Fibroblast of skin of left quadriceps (primary cell): Measurements from ENCODE around the gene SPNS3.

ENCODE experiments used
- DNase-seq, 2 experiments: peaks; one replicate each; pipeline ENCODE4 v3.0.0-alpha.2; 2013; ENCODE audit warnings: low read depth in 2 of 2

SPNS3 gene

DNA sequence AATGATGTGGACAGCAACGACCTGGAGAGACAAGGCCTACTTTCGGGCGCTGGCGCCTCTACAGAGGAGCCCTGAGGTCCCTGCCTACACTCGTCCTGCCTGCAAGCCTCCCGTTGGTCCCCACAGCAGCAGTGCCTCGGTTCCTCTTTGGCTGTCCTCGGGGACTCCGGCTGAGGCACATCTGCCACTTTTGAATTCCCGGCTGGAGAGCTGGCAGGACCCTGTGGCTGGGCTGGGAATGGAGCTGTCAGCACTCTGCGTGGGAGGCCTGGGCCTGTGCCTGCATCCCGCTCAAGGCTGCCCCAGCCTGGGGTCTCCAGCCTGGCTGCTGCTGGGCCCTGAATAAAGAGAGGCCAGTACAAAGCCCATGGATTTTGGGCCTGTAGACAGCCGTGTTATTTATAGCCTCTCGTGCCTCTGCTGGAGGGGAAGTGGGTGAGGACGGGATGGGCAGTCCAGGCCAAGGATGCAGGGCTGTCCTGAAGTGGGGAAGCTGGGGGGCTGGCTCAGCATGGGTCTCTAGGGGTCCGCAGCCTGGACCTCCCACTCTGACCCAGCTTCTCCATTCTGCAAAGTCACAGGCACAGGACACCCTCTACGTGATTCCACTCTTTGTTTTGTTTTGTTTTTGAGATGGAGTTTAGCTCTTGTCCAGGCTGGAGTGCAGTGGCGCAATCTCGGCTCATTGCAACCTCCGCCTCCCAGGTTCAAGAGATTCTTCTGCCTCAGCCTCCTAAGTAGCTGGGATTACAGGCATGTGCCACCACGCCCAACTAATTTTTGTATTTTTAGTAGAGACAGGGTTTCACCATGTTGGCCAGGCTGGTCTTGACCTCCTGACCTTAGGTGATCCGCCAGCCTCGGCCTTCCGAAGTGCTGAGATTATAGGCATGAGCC, 54.3 kb downstream of the SPNS3 start:
- DNase-seq: no peak

DNA sequence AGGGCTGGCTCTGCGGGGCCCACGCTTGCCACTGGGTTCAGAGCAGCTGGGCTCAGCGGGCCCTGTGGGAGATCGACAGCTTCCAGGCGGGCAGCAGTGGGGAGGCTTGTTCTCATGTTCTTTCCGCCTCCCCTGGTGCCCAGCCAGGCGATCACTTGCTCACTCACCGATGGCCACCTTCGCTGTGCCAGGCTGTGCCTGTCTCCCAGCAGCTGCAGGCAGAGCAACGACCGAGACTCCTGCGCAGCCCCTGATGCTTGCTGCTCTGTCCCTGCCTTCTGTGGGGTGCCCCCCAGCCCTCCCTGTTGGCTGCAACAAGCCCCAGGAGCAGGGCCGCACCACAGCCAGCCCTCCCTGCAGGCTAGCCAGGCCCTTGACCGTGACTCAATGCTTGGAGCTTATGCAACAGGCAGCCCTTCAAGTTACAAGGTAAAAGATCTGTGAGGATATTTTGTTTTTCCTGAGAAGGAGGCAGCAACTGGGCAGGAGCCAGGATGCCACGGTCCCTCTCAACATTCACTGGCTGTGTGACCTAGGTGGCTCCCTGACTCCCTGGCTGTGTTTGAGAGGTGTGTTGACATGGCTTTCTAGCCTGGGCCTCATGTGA, 55.4 kb downstream of the SPNS3 start:
- DNase-seq: no peak

DNA sequence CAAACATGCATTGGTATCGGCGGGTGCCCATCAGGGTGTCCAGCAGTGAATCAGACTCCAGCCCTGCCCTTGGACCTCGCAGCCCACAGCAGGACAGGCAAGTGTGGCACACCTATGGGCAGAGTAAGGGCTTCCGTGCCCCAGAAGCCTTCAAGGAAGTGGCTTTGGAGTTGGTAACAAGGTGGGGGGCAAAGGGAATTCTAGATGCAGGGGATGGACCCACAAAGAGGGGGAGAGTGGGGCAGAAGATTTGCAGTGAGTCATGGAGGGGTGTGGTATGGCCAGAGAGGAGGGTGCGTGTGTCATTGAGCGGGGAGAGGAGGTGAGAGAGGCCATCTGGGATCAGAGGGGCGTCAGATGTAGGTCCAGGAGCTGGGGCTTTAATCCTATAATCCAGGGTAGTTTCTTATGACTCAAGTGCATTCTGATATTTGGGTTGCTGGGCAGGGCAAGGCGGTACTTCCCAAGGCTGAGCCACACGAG, 56.4 kb downstream of the SPNS3 start:
- DNase-seq: no peak

DNA sequence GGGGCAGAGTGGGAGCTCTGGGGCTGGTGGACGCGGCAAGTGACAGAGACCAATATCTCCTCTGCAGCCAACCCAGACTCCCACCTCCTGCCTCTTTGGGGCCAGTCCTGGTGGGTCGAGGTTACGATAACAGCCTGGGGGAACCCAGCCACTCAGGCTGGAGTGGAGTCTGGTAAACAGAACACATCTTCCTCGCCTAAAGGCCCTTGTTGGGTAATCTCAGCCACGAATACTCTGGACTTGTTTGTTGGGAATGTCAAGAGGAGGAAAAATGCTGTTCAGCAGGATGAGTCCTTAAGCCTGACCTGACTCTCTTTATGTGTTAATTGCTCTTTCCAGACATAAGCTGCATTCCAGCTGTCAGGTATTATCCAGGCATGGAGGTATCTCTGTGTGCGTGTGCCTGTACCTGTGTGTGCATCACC, 56.9 kb downstream of the SPNS3 start:
- DNase-seq: no peak

DNA sequence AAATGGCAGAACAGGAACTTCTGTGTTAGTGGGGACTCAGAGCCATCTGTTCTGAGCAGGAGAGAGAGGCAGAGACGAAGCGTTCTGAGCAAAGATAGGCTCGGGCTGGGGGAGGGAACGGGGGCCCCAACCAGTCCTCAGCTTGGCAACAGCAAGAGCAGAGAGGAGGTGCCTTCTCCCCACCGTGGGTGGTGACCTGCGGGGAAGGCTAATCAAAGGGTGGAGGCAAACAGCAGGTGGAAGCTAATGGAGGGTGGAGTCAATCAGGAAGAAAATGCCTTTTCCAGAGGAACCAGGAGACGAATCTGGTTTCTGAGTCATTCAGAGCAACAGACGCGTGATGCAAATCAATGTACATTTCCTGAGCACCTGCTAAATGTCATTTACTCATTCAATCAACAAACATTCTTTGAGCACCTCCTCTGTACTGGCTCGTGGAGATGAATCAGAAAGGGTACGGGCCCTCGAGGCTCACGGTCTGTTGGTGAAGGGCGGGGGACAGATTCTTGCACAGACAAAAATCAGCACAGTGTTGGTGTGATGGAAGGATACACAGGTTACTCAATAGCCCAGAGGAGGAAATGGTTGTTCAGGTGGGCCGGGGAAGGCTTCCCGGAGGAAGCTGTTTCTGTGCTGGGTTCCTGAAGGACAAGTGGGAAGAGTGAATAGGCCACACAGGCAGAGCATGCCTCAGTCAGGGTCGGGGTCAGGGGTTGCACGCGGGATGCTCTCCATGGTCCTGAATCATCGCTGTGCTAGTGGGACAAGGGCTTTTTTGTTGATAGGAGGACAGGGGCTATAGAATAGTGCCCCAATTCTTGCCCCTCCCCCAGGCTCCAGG, 59.2 kb downstream of the SPNS3 start:
- no peak for DNase-seq

DNA sequence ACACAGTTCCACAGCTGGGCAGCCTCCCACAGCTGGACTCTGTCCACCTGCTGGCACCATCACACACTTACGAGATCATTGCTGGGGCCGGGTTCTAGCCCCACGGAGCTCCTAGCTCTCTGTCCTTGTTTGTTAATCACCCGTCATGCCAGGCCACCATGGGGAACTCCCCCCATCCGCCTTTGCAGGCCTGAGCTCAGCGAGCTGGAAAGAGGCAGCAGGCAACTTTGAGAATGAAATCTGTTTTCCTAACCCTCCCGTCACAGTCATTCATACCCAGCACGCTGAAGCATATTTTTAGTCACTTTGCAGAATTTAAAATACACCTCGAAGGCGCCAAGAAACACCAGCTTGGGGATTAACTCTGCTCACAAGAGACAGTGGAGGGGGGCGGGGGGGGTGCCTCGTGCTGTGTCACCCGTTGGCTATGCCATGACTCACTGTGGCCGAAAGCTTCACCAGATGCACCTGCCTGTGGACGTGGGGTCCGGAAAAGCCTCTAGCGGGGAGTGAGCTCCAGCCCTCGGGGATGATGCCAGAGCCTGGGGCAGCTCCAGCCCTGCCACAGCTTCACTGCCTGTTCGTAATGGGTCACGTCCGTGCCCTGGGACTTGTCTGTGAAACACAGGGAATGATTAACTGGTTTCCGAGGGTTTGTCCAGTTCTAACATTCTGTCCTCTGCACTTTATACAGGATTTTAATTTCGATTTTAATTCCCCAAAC, 63.5 kb downstream of the SPNS3 start:
- no peak for DNase-seq

DNA sequence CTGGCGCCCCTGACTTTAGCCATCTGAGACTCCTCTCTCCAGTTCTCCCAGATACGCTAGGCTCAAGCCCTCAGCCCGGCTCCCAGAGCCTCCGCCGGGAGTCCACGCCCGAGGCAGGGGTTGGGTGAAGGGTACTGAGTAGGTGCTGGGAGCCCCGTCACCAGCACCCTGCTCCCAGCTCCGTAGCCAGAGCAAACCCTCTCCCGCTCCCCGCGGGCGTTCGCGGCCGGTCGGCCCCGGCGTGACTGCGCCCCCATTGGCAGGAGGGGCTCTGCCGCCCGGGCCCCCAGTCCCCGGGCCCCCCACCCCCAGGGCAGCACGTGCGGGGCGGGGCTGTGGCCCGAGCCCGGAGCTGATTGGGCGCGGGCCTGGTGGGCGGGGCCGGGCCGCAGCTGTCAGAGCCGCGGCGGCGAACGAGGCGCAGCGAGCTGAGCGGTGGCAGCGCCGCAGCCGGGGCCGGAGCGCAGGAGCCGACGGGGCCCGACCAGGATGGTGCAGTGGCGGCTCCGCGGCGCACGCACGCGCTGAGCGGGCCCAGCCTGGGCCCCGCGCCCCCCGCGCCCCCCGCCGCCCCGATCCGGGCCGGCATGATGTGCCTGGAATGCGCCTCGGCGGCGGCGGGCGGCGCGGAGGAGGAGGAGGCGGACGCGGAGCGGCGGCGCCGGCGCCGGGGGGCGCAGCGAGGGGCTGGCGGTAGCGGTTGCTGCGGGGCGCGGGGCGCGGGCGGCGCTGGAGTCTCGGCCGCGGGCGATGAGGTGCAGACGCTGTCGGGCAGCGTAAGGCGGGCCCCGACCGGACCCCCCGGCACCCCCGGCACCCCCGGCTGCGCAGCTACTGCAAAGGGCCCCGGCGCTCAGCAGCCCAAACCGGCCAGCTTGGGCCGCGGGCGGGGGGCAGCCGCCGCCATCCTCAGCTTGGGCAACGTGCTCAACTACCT, 65.0 kb downstream of the SPNS3 start, which contains the start of gene SPNS2:
Gene SPNS2 (plus strand): TSS at position 421 of the 937 bp plus-strand sequence. CDS start 167 bp downstream, at position 588.
- DNase-seq: no peak

DNA sequence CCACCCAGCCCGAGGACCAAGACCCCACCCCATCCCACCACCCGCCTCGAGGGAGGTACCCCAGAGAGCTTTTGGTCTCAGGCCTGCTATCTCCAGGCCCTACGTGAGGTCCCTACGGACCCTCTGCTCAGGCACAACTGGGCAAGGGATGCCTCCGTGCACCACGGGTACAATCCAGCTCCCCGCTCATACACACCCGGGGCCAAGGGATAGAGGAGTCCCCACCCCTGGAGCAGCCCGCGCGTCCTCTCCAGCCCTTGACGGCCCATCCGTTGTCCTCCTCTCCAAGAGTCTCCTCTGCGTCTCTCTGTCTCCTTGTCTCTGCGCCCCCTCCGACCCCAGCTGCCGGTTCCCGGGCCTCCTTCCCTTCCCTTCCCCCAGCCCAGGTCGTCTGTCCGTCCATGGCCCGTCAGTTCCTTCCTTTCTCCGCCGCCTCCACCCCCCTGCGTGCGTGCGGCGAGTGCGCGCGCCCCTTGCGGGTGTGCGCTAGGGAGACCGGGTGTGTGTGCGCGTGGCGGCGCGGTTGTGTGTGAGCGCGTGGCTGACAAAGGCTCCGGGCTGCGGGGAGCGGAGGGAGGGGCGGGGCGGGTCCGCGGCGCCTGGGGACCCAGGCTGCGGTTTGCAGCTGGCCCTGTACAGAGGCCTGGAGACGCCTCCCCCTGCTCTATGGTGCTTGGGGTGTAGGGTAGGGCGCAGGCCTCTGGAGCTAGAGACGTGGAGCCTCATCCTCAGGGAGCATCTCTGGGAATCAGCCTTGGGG, 65.9 kb downstream of the SPNS3 start:
- no peak for DNase-seq

DNA sequence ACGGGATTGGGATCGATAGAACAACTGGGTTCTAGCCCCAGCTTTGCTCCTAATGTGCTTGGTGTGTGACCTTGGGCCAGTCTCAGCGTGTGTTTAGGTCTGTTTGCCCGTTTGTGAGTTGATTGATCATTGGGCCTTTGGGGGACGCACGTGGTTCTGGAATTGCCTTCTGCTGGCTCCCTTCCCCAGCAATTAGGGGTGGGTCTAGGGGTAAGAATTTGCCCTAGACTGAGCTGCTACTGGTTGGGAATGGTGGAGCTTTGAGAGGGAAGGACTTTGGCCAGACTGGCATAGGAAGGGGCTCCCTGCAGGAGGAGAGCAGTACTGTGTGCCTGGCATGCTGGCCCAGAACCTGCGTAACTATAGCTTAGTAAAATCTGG, 66.4 kb downstream of the SPNS3 start:
- DNase-seq: no peak

DNA sequence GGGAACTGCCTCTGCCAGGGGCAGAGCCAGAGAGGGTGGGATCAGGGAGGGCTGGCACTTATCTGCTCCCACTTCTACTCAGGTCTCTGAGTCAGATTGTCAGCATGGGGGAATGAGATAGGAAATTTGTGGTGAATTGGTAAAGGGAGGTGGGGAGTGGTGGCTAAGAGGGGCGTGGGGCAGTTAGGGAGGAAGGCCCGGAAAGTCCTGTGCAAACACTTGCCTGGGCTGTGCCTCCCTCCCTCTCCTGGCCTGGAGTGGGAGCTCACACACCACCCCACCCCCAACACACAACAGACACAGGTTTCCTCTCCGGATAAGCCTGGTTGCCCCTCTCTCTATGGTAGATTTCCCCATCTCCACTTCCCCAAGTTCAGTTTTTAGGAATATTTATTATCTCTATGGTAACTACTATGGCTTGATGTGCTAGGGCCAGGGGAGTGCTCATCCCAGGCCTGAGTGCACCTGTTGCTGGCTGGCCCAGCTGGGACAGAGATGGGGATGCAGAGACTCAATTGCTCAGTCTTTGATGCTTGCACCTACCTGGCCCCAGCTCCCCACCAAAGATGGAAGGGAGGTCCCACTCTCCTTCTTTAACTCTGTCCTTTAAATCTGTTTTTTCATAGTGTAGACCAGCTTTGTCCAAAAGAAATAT, 67.7 kb downstream of the SPNS3 start:
- no peak for DNase-seq

DNA sequence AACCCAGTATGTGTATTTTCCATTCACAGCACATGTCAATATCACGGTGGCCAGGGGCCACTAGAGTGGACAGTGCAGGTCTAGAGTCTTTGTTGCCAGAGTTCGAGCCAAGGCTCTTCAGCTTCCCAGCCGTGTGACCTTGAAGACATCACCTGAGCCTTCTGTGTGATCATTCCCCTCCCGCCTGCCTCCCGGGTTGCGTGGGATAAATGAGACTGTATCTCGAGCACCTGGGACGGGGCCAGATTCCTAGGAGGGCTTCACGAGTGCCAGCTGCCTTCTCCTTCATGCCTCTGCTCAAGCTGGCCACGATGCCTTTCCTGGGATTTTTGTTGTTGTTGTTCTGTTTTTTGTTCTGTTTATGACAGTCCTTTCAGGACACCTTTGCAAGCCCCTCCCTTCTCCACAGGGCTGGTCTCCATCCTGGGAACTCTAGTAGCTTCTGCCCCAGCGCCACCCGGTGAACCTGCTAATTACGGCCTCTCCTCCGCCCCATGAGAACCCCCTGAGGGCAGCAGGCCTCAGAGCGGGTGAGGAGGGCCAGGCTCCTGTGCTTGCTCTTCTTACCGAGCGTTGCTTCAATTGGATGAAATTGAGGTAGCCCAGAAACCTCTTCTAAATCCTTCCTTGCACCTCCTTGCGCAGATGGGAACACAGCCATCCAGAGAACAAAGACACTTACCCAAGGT, 68.9 kb downstream of the SPNS3 start:
- no peak for DNase-seq

DNA sequence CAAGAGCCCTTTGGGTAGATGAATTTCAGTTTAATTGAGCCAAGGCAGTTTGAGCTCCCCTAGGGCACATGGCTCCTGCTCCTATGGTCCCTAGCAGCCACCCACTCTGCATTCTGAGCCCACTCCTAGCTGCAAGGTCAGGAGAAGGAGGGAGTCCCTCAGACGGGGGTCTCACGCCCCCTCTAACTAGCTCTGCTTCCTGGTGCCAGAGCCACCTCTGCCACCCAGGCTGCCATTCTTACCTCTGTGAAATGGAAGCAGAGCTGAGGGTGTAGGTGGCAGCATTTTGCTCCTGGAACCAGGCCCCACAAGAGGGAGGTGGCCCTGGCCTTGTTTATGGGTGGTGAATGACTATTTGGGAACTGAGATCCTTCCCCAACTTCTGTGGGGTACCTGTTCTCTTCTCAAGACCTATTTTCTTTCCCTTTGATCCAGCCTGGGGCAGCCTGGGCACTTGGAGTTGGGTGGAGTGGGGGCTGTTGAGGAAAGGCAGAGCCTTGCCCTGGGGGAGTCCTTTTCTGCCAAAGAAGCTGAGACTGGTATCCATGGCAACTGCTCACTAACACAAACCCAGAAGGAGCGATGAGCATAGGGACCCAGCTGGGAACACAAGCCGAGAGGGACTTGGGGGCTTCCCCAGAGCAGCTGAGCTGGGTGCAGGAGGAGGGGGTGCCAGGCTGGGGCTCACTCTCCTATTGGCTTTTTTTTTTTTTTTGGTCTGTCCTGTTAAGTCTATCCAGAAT, 69.7 kb downstream of the SPNS3 start:
- no peak for DNase-seq

DNA sequence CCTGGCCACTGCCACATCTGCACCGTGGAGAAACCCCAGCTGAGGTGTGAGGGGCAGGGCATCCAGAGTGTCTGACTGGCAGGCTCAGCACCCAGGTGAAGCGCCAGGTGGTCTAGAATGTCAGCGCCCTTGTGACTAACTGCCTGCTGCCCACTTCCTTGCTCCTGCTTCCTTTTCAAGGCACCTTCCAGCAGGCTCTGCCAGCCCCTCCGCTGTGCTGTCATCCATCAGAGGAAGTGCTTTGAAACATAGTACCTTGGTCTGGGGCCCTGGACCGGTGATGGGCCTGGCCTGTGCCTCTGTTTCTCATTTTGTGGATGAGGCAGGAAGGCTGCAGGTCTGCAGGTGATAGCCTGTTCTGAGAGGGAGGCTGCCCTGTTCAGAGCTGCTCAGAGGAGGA, 70.4 kb downstream of the SPNS3 start:
- no peak for DNase-seq

DNA sequence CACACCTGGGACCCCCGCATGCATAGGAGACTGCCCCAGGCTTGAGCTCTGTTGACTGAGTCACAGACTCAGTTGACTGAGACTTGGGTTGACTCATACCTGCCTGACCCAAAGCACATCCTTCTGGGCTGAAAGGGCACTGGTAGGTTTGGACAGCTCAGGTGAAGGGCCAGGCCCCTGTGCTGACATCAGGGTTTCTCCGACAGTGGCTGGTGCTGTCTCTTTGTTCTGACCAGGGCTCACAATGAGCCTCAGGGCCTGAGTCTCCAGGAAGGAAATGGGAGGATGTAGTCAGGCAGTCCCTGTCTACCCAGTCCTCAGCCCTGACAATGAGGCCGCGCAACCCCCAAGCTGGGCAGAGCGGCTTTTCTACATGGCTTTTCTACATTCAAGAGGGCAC, 71.4 kb downstream of the SPNS3 start:
- DNase-seq: no peak

DNA sequence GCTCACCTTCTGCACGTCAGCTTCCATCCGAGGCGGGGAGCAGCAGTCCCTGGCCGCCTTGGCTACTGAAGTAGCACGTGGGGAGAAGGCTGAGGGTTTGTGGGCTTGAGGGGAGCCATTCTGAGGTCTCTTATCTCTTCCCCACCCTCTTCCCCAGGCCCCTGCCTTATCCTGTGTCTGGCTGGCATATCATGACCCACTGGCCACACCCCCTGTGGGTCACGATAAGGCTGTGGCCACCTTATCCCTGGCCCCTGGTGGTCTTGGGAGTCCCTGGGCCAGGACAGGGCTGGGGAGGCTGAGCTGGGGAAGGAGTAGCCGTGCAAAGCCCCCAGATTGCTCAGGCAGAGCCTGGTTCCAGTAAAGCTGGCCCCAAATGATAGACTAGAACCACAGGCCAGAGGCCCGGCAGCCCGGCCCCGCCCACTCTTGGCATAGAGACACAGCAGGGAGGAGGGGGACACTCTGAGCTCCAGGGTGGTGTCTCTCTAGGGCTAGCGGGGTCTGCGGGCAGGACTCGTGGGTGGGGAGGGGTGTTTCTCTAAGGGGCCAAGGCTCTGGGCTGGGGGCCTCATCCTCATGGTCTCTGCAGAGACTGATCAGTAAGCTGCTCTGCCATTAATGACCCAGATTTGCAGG, 72.6 kb downstream of the SPNS3 start:
- DNase-seq: no peak

DNA sequence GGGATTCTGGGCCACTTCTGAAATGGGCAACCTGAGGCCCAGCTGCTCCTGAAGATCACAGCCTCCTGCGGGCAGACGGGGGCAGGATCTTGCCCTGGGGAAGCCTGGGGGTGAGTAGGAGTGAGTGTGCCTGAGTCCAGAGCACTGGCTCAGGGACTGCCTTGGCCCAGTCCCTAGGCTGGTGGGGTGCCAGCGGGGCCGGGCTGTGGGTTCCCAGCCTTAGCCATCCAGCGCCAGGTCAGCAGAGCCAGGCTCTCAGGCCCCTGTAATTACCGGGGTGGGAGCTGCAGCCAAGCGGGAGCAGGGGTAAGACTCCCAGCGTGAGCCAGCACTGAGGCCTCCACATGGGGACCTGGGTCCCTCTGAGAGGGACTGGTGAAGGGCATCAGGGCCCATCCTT, 73.2 kb downstream of the SPNS3 start:
- DNase-seq: no peak

DNA sequence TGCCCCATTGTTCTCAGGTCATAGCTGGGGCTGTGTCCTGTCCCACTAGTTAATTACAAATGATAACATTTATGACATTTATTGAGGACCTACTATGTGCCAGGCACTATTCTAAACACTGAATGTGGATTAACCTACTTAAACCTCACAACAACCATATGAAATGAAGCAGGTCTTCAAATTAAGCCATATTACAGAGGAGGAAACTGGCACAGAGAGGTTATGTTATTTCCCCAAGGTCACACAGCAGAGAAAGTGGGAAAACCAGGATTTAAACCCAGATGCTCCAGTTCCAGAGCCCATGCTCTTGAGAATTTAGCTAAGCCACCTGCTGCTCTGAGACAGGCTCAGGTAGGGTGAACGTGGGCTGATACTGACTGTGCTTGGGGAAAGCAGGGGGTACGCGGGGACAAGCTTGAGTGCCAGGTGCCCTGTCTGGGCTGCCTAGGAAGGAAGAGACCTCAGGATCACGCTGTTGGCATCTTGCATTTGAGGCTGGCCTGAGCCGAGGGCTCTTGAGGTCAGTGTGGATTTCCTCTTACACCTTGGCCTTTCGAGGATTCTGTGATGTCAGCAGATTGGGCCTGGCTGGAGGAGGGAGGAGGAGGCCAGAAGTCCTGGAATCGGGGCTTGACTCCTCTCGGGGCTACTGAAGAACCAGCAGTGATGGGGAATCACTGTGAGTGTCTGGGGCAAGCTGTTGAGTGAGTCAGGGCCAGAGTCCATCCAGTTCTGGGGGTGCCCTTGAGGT, 73.8 kb downstream of the SPNS3 start:
- no peak for DNase-seq
